ENCODE measurements around the gene LIPT2.

LIPT2 gene

GRCh38 chr11:74541466-74541865, 47.9 kb upstream of the LIPT2 start:
- Histone ChIP-seq H3K36me3 (ENCODE audit: control insufficient read depth in 2 of 2, insufficient read depth in 1 of 2, low read length in 2 of 2) (no peaks in the 10 kb centered on the region), H3K4me1 (ENCODE audit: control insufficient read depth, insufficient read depth, low read length) (no peaks in the 10 kb centered on the region), H3K4me3 (ENCODE audit: low read depth, low read length) (no peak overlapping the region), H3K9me3 (ENCODE audit: control insufficient read depth, insufficient read depth, low read depth, low read length) (no peaks in the 10 kb centered on the region), H3K27ac (ENCODE audit: extremely low read depth, low read depth, low read length) (no peak overlapping the region)
- no peak for TF ChIP-seq GLIS1 (tag by site-specific recombination; IDR thresholded peaks at IDR 0.05)
- no peak for TF ChIP-seq ZNF391 (tag by site-specific recombination; IDR thresholded peaks at IDR 0.05; ENCODE audit: borderline replicate concordance, low read depth)
- ChIA-PET CTCF (no interaction called here), POLR2A (no interaction called here)

GRCh38 chr11:74540270-74540669, 46.7 kb upstream of the LIPT2 start:
- no peak overlapping the region for H3K4me3 ChIP-seq (ENCODE audit: low read depth, low read length)
- no peaks in the 10 kb centered on the region for H3K4me1 ChIP-seq (ENCODE audit: control insufficient read depth, insufficient read depth, low read length)
- ChIA-PET CTCF (no interaction called here), POLR2A (no interaction called here)
- no peak overlapping the region for H3K27ac ChIP-seq (ENCODE audit: extremely low read depth, low read depth, low read length)
- H3K36me3 ChIP-seq (ENCODE audit: control insufficient read depth in 2 of 2, insufficient read depth in 1 of 2, low read length in 2 of 2), result no peaks in the 10 kb centered on the region
- H3K9me3 ChIP-seq (ENCODE audit: control insufficient read depth, insufficient read depth, low read depth, low read length), result no peaks in the 10 kb centered on the region
- TF ChIP-seq TRIM28 (IDR thresholded peaks at IDR 0.05; ENCODE audit: borderline replicate concordance, low read length) (peak; percentile 96; the same call in 1 of the 2 replicates), ZNF791 (tag by site-specific recombination; IDR thresholded peaks at IDR 0.05) (no peak)

DNA sequence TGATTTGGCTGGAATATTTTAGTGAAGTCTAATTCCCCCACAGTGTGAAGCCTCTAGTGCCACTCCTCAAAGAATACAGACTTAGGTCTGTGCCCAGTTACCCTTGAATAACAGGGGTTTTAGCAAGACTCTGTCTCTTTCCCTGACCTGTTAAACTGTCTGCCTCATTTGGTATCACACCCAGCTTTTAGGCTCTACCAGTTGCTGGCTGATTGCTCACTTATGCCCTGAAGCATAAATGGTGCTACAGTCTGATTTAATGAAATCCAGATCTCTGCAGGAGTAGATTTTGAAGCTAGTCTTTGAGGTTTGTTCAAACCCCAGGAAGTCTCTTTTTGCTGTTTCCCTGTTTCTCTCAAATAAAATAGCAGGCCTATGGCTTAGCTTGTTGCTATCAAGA, 45.2 kb upstream of the LIPT2 start:
- H3K9me3 ChIP-seq (ENCODE audit: control insufficient read depth, insufficient read depth, low read depth, low read length), result no peaks in the 10 kb centered on the region
- no peak overlapping the region for H3K4me3 ChIP-seq (ENCODE audit: low read depth, low read length)
- CTCF ChIA-PET, result interaction anchor here (1.0 kb wide), 1 partner anchor 85 kb away, joined by 3 read pairs; no protein-coding TSS in a partner anchor
- H3K36me3 ChIP-seq (ENCODE audit: control insufficient read depth in 2 of 2, insufficient read depth in 1 of 2, low read length in 2 of 2), result no peaks in the 10 kb centered on the region
- POLR2A ChIA-PET, result no interaction called here
- H3K27ac ChIP-seq (ENCODE audit: extremely low read depth, low read depth, low read length), result no peak overlapping the region
- H3K4me1 ChIP-seq (ENCODE audit: control insufficient read depth, insufficient read depth, low read length), result no peaks in the 10 kb centered on the region
- TF ChIP-seq, protein P1, sequence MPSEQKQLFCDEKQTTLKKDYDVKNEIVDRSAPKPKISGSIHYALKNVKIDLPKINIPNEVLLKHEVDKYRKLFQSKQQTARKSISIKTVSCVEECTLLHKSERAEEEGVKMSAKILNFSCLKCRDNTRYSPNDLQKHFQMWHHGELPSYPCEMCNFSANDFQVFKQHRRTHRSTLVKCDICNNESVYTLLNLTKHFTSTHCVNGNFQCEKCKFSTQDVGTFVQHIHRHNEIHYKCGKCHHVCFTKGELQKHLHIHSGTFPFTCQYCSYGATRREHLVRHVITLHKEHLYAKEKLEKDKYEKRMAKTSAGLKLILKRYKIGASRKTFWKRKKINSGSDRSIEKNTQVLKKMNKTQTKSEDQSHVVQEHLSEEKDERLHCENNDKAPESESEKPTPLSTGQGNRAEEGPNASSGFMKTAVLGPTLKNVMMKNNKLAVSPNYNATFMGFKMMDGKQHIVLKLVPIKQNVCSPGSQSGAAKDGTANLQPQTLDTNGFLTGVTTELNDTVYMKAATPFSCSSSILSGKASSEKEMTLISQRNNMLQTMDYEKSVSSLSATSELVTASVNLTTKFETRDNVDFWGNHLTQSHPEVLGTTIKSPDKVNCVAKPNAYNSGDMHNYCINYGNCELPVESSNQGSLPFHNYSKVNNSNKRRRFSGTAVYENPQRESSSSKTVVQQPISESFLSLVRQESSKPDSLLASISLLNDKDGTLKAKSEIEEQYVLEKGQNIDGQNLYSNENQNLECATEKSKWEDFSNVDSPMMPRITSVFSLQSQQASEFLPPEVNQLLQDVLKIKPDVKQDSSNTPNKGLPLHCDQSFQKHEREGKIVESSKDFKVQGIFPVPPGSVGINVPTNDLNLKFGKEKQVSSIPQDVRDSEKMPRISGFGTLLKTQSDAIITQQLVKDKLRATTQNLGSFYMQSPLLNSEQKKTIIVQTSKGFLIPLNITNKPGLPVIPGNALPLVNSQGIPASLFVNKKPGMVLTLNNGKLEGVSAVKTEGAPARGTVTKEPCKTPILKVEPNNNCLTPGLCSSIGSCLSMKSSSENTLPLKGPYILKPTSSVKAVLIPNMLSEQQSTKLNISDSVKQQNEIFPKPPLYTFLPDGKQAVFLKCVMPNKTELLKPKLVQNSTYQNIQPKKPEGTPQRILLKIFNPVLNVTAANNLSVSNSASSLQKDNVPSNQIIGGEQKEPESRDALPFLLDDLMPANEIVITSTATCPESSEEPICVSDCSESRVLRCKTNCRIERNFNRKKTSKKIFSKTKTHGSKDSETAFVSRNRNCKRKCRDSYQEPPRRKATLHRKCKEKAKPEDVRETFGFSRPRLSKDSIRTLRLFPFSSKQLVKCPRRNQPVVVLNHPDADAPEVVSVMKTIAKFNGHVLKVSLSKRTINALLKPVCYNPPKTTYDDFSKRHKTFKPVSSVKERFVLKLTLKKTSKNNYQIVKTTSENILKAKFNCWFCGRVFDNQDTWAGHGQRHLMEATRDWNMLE (tag by site-specific recombination; conservative IDR thresholded peaks at IDR 0.05; ENCODE audit: low read depth), result no peak
- TF ChIP-seq BCL11A (tag by site-specific recombination; IDR thresholded peaks at IDR 0.05; ENCODE audit: low read depth) (no peak), GLIS2 (tag by site-specific recombination; IDR thresholded peaks at IDR 0.05) (no peak), ZNF114 (tag by site-specific recombination; IDR thresholded peaks at IDR 0.05) (no peak), ZNF548 (tag by site-specific recombination; IDR thresholded peaks at IDR 0.05) (no peak), MZF1 (tag by site-specific recombination; IDR thresholded peaks at IDR 0.05; ENCODE audit: borderline replicate concordance) (no peak), ZNF830 (tag by site-specific recombination; IDR thresholded peaks at IDR 0.05; ENCODE audit: low read depth) (no peak), KLF9 (tag by site-specific recombination; IDR thresholded peaks at IDR 0.05; ENCODE audit: low read depth) (no peak), GFI1B (tag by site-specific recombination; IDR thresholded peaks at IDR 0.05) (no peak), ZNF596 (tag by site-specific recombination; IDR thresholded peaks at IDR 0.05) (no peak), ZNF202 (tag by site-specific recombination; IDR thresholded peaks at IDR 0.05; ENCODE audit: borderline replicate concordance) (no peak), GLI4 (tag by site-specific recombination; IDR thresholded peaks at IDR 0.05) (no peak), ZNF654 (tag by site-specific recombination; IDR thresholded peaks at IDR 0.05; ENCODE audit: low read depth) (no peak), ZNF664 (tag by site-specific recombination; IDR thresholded peaks at IDR 0.05) (no peak)
- TF ChIP-seq, protein P2, sequence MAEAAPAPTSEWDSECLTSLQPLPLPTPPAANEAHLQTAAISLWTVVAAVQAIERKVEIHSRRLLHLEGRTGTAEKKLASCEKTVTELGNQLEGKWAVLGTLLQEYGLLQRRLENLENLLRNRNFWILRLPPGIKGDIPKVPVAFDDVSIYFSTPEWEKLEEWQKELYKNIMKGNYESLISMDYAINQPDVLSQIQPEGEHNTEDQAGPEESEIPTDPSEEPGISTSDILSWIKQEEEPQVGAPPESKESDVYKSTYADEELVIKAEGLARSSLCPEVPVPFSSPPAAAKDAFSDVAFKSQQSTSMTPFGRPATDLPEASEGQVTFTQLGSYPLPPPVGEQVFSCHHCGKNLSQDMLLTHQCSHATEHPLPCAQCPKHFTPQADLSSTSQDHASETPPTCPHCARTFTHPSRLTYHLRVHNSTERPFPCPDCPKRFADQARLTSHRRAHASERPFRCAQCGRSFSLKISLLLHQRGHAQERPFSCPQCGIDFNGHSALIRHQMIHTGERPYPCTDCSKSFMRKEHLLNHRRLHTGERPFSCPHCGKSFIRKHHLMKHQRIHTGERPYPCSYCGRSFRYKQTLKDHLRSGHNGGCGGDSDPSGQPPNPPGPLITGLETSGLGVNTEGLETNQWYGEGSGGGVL (tag by site-specific recombination; IDR thresholded peaks at IDR 0.05), result no peak
- TF ChIP-seq, protein P3, sequence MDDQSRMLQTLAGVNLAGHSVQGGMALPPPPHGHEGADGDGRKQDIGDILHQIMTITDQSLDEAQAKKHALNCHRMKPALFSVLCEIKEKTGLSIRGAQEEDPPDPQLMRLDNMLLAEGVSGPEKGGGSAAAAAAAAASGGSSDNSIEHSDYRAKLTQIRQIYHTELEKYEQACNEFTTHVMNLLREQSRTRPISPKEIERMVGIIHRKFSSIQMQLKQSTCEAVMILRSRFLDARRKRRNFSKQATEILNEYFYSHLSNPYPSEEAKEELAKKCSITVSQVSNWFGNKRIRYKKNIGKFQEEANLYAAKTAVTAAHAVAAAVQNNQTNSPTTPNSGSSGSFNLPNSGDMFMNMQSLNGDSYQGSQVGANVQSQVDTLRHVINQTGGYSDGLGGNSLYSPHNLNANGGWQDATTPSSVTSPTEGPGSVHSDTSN (CRISPR knock-in tag; IDR thresholded peaks at IDR 0.05), result no peak
- TF ChIP-seq, protein P4, sequence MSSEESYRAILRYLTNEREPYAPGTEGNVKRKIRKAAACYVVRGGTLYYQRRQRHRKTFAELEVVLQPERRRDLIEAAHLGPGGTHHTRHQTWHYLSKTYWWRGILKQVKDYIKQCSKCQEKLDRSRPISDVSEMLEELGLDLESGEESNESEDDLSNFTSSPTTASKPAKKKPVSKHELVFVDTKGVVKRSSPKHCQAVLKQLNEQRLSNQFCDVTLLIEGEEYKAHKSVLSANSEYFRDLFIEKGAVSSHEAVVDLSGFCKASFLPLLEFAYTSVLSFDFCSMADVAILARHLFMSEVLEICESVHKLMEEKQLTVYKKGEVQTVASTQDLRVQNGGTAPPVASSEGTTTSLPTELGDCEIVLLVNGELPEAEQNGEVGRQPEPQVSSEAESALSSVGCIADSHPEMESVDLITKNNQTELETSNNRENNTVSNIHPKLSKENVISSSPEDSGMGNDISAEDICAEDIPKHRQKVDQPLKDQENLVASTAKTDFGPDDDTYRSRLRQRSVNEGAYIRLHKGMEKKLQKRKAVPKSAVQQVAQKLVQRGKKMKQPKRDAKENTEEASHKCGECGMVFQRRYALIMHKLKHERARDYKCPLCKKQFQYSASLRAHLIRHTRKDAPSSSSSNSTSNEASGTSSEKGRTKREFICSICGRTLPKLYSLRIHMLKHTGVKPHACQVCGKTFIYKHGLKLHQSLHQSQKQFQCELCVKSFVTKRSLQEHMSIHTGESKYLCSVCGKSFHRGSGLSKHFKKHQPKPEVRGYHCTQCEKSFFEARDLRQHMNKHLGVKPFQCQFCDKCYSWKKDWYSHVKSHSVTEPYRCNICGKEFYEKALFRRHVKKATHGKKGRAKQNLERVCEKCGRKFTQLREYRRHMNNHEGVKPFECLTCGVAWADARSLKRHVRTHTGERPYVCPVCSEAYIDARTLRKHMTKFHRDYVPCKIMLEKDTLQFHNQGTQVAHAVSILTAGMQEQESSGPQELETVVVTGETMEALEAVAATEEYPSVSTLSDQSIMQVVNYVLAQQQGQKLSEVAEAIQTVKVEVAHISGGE (tag by site-specific recombination; conservative IDR thresholded peaks at IDR 0.05; ENCODE audit: low read depth), result no peak

All from HEK293 (cell line).